ENCODE data around the gene CALML6. TPM values are rescaled to one million over a fixed set of nuclear protein-coding genes. Genes with fewer than 3 reads are reported as not detected.

The CALML6 gene
- total RNA-seq, 2 experiments from 2014 or later, result 0.26 to 0.27 TPM

GRCh38 chr1:1893997-1894353 is 21.1 kb upstream of the CALML6 start:
- CTCF ChIA-PET, result interaction anchor here (2.1 kb wide), 1 partner anchor 12 kb away, joined by 12 read pairs; no protein-coding TSS in a partner anchor
- no peak for DNase-seq
- Mint-ChIP-seq H3K4me3 (no peak overlapping the region), H3K9me3 (no peaks in the 10 kb centered on the region), H3K4me1 (ENCODE audit: low read depth) (peaks cover 25% of the 10 kb centered on the region), H3K27me3 (no peaks in the 10 kb centered on the region), H3K36me3 (no peaks in the 10 kb centered on the region), H3K27ac (no peak overlapping the region)
- intact Hi-C loops (cut with micrococcal nuclease), result no loop called here
- POLR2A ChIA-PET, result no interaction called here

GRCh38 chr1:1894354-1895059 is 20.6 kb upstream of the CALML6 start:
- Mint-ChIP-seq H3K4me1 (ENCODE audit: low read depth) (peaks cover 22% of the 10 kb centered on the region), H3K27me3 (no peaks in the 10 kb centered on the region), H3K27ac (no peak overlapping the region), H3K36me3 (no peaks in the 10 kb centered on the region), H3K9me3 (no peaks in the 10 kb centered on the region), H3K4me3 (no peak overlapping the region)
- intact Hi-C loops (cut with micrococcal nuclease), result no loop called here
- ChIA-PET CTCF (interaction anchor here (1.4 to 2.1 kb wide), 2 partner anchors 11 to 14 kb away, joined by 5 to 12 read pairs; no protein-coding TSS in a partner anchor), POLR2A (interaction anchor here (0.5 kb wide), 1 partner anchor 54 kb away, joined by 3 read pairs; no protein-coding TSS in a partner anchor)
- DNase-seq, result no peak

GRCh38 chr1:1895060-1895418 is 20.0 kb upstream of the CALML6 start:
- DNase-seq, result no peak
- H3K9me3 Mint-ChIP-seq, result no peaks in the 10 kb centered on the region
- H3K4me1 Mint-ChIP-seq (ENCODE audit: low read depth), result peaks cover 22% of the 10 kb centered on the region
- no peaks in the 10 kb centered on the region for H3K27me3 Mint-ChIP-seq
- no peaks in the 10 kb centered on the region for H3K36me3 Mint-ChIP-seq
- CTCF ChIA-PET, result interaction anchor here (1.4 to 2.1 kb wide), 2 partner anchors 11 to 14 kb away, joined by 5 to 12 read pairs; no protein-coding TSS in a partner anchor
- no peak overlapping the region for H3K4me3 Mint-ChIP-seq
- H3K27ac Mint-ChIP-seq, result no peak overlapping the region
- intact Hi-C loops (cut with micrococcal nuclease), result no loop called here
- POLR2A ChIA-PET, result interaction anchor here (0.5 kb wide), 1 partner anchor 55 kb away, joined by 3 read pairs; no protein-coding TSS in a partner anchor

GRCh38 chr1:1895456-1896336 is 19.4 kb upstream of the CALML6 start:
- Mint-ChIP-seq H3K4me1 (ENCODE audit: low read depth) (peaks cover 22% of the 10 kb centered on the region), H3K36me3 (no peaks in the 10 kb centered on the region)
- POLR2A ChIA-PET, result no interaction called here

GRCh38 chr1:1898246-1898933 is 16.7 kb upstream of the CALML6 start:
- Mint-ChIP-seq H3K36me3 (no peaks in the 10 kb centered on the region), H3K9me3 (no peaks in the 10 kb centered on the region), H3K27ac (no peak overlapping the region), H3K27me3 (no peaks in the 10 kb centered on the region), H3K4me3 (no peak overlapping the region), H3K4me1 (ENCODE audit: low read depth) (peaks cover 14% of the 10 kb centered on the region)
- CTCF ChIA-PET, result interaction anchor here (1.3 to 4.1 kb wide), 3 partner anchors 9 to 146 kb away, joined by 3 to 39 read pairs (median 4); no protein-coding TSS in a partner anchor
- intact Hi-C loops (cut with micrococcal nuclease), result no loop called here
- POLR2A ChIA-PET, result no interaction called here
- DNase-seq, result no peak

More at GRCh38 chr1:1895456-1896336, 19.4 kb upstream of the CALML6 start:
- CTCF ChIA-PET, result interaction anchor here (1.4 to 2.1 kb wide), 2 partner anchors 10 to 13 kb away, joined by 5 to 12 read pairs; no protein-coding TSS in a partner anchor
- Mint-ChIP-seq H3K27me3 (no peaks in the 10 kb centered on the region), H3K4me3 (no peak overlapping the region), H3K27ac (no peak overlapping the region), H3K9me3 (no peaks in the 10 kb centered on the region)
- intact Hi-C loops (cut with micrococcal nuclease), result no loop called here
- DNase-seq, result no peak

- Mint-ChIP-seq H3K4me1 (ENCODE audit: low read depth) (peaks cover 10% of the 10 kb centered on the region), H3K27ac (no peak overlapping the region), H3K9me3 (no peaks in the 10 kb centered on the region), H3K27me3 (no peaks in the 10 kb centered on the region), H3K36me3 (no peaks in the 10 kb centered on the region), H3K4me3 (no peak overlapping the region)
- CTCF ChIA-PET, result interaction anchor here (1.3 to 4.1 kb wide), 3 partner anchors 8 to 145 kb away, joined by 3 to 39 read pairs (median 4); no protein-coding TSS in a partner anchor
- no peak for DNase-seq
- intact Hi-C loops (cut with micrococcal nuclease), result no loop called here
- POLR2A ChIA-PET, result interaction anchor here (1.0 kb wide), 1 partner anchor 11 kb away, joined by 3 read pairs; no protein-coding TSS in a partner anchor
These were observed 15.6 kb upstream of the CALML6 start for GRCh38 chr1:1899266-1899966.

GRCh38 chr1:1899967-1900327 is 15.1 kb upstream of the CALML6 start:
- H3K4me1 Mint-ChIP-seq (ENCODE audit: low read depth), result peaks cover 5% of the 10 kb centered on the region
- no peaks in the 10 kb centered on the region for H3K27me3 Mint-ChIP-seq
- ChIA-PET POLR2A (interaction anchor here (1.0 kb wide), 1 partner anchor 11 kb away, joined by 3 read pairs; no protein-coding TSS in a partner anchor), CTCF (interaction anchor here (4.1 kb wide), 1 partner anchor 7 kb away, joined by 39 read pairs; no protein-coding TSS in a partner anchor)
- H3K4me3 Mint-ChIP-seq, result no peak overlapping the region
- no peak overlapping the region for H3K27ac Mint-ChIP-seq
- intact Hi-C loops (cut with micrococcal nuclease), result no loop called here
- no peaks in the 10 kb centered on the region for H3K36me3 Mint-ChIP-seq
- no peak for DNase-seq
- no peaks in the 10 kb centered on the region for H3K9me3 Mint-ChIP-seq

GRCh38 chr1:1900883-1901640 is 14.0 kb upstream of the CALML6 start:
- intact Hi-C loops (cut with micrococcal nuclease), result no loop called here
- no peaks in the 10 kb centered on the region for H3K9me3 Mint-ChIP-seq
- no peaks in the 10 kb centered on the region for H3K27me3 Mint-ChIP-seq
- no peak overlapping the region for H3K27ac Mint-ChIP-seq
- H3K4me1 Mint-ChIP-seq (ENCODE audit: low read depth), result peaks cover 1% of the 10 kb centered on the region
- DNase-seq, result no peak
- H3K4me3 Mint-ChIP-seq, result no peak overlapping the region
- CTCF ChIA-PET, result interaction anchor here (0.6 kb wide), 2 partner anchors 20 to 144 kb away, joined by 3 read pairs; no protein-coding TSS in a partner anchor
- H3K36me3 Mint-ChIP-seq, result no peaks in the 10 kb centered on the region
- POLR2A ChIA-PET, result no interaction called here

GRCh38 chr1:1901641-1902294 is 13.3 kb upstream of the CALML6 start:
- Mint-ChIP-seq H3K4me3 (no peak overlapping the region), H3K9me3 (no peaks in the 10 kb centered on the region), H3K27me3 (no peaks in the 10 kb centered on the region), H3K36me3 (no peaks in the 10 kb centered on the region), H3K4me1 (ENCODE audit: low read depth) (peaks cover 4% of the 10 kb centered on the region), H3K27ac (no peak overlapping the region)
- ChIA-PET CTCF (interaction anchor here (0.6 kb wide), 1 partner anchor 21 kb away, joined by 3 read pairs; no protein-coding TSS in a partner anchor), POLR2A (no interaction called here)
- no peak for DNase-seq
- intact Hi-C loops (cut with micrococcal nuclease), result no loop called here

GRCh38 chr1:1903224-1903623 is 11.8 kb upstream of the CALML6 start:
- H3K4me1 Mint-ChIP-seq (ENCODE audit: low read depth), result peaks cover 4% of the 10 kb centered on the region
- DNase-seq, result no peak
- no peaks in the 10 kb centered on the region for H3K27me3 Mint-ChIP-seq
- CTCF ChIA-PET, result no interaction called here
- H3K27ac Mint-ChIP-seq, result no peak overlapping the region
- no peaks in the 10 kb centered on the region for H3K9me3 Mint-ChIP-seq
- no peak overlapping the region for H3K4me3 Mint-ChIP-seq
- POLR2A ChIA-PET, result no interaction called here
- H3K36me3 Mint-ChIP-seq, result no peaks in the 10 kb centered on the region
- intact Hi-C loops (cut with micrococcal nuclease), result no loop called here
